Ascending aorta (tissue), 2 donors: ENCODE data around the gene MRPL2. TPM values are rescaled to one million over a fixed set of nuclear protein-coding genes. Genes with fewer than 3 reads are reported as not detected.
A peak's percentile ranks its signal among the peaks of the same experiment; 100 is the strongest.

Source experiments
- DNase-seq, 2 donors: peaks; one replicate each; pipeline ENCODE4 v3.0.0-alpha.2; 2019; ENCODE audit warnings: low spot score in 2 of 2
- H3K27ac ChIP-seq, 2 donors: fragments of 200-600 bp; sonication (generic); one replicate each; pipeline ENCODE4 v1.5.1; 2016 to 2017; ENCODE audit warnings: mild to moderate bottlenecking in 1 of 2
- H3K27me3 ChIP-seq: fragments of 200-600 bp; sonication (generic); one replicate; pipeline ENCODE4 v1.5.1; 2017
- H3K36me3 ChIP-seq, 2 donors: fragments of 200-600 bp; sonication (generic); one replicate each; pipeline ENCODE4 v1.5.1; 2016
- H3K4me1 ChIP-seq, 2 donors: fragments of 200-600 bp; sonication (generic); one replicate each; pipeline ENCODE4 v1.5.1; 2016 to 2017; ENCODE audit warnings: mild to moderate bottlenecking in 1 of 2
- H3K4me3 ChIP-seq, 2 donors: fragments of 200-600 bp; sonication (generic); one replicate each; pipeline ENCODE4 v1.5.1; 2016 to 2017; ENCODE audit warnings: mild to moderate bottlenecking in 1 of 2
- H3K9me3 ChIP-seq, 2 donors: fragments of 200-600 bp; sonication (generic); one replicate each; pipeline ENCODE4 v1.5.1; 2016
- intact Hi-C: fragments of 100-400 bp; cut with DNase I; formaldehyde crosslinking; loops from one replicate; pipeline ENCODE4 v1.15.1; 2023
- total RNA-seq: library from RNA; depleted of rRNA; stranded (reverse); fragments of >200 nt; gene quantifications from one replicate; pipeline ENCODE4 v1.1.0, GENCODE V29; 2016
- TF ChIP-seq, protein P1 (sequence below), 3 experiments: fragments of 200-600 bp in 2 of 3; fragments of 450-650 bp in 1 of 3; sonication (generic) in 2 of 3; IDR thresholded peaks; one replicate each; pipeline ENCODE4 v1.5.1; 2016 to 2019; ENCODE audit warnings: antibody characterized with exemption in 3 of 3, mild to moderate bottlenecking in 1 of 3, moderate library complexity in 1 of 3

The MRPL2 gene
- total RNA-seq, 1 donor from 2014 or later = 42.3 TPM

DNA sequence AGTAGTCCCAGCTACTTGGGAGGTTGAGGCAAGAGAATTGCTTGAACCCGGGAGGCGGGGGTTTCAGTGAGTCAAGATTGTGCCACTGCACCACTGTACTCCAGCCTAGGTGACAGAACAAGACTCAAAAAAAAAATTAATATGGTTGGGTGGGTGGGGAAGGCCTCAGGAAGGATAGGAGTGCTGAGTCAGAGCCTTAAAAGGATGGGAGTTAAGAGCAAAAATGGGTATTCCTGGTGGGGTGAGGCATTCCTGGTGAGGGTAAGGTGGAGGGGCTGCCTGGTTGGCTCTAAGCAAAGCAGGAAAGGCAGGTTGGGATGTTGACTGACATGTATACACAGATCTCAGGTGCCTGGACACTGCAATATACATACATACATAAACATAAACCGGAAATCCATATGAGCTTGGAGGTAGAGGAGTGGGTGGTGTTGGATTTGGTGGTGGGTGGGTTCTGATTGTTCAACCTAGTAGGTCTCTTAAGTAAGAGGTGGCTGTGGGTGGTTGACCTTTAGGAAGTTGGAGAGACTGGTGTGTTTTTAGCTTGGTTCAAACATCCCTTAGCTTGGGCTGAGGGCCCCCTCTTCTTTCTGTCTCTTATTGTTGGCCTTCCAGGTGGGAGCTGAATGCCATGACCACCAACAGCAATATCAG lies 39.1 kb downstream of the MRPL2 start:
- DNase-seq = no peak
- H3K36me3 ChIP-seq = peaks cover 34 to 35% of the 10 kb centered on the region in 2 donors
- H3K27me3 ChIP-seq = no peaks in the 10 kb centered on the region
- TF ChIP-seq, protein P1, sequence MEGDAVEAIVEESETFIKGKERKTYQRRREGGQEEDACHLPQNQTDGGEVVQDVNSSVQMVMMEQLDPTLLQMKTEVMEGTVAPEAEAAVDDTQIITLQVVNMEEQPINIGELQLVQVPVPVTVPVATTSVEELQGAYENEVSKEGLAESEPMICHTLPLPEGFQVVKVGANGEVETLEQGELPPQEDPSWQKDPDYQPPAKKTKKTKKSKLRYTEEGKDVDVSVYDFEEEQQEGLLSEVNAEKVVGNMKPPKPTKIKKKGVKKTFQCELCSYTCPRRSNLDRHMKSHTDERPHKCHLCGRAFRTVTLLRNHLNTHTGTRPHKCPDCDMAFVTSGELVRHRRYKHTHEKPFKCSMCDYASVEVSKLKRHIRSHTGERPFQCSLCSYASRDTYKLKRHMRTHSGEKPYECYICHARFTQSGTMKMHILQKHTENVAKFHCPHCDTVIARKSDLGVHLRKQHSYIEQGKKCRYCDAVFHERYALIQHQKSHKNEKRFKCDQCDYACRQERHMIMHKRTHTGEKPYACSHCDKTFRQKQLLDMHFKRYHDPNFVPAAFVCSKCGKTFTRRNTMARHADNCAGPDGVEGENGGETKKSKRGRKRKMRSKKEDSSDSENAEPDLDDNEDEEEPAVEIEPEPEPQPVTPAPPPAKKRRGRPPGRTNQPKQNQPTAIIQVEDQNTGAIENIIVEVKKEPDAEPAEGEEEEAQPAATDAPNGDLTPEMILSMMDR (IDR thresholded peaks at IDR 0.05) = no peak
- H3K4me3 ChIP-seq = no peak overlapping the region
- peaks cover 22 to 40% of the 10 kb centered on the region in 2 donors for H3K4me1 ChIP-seq
- intact Hi-C loops = no loop called here
- peak overlapping the region; percentile 79 to 95 for H3K27ac ChIP-seq
- H3K9me3 ChIP-seq = no peaks in the 10 kb centered on the region

DNA sequence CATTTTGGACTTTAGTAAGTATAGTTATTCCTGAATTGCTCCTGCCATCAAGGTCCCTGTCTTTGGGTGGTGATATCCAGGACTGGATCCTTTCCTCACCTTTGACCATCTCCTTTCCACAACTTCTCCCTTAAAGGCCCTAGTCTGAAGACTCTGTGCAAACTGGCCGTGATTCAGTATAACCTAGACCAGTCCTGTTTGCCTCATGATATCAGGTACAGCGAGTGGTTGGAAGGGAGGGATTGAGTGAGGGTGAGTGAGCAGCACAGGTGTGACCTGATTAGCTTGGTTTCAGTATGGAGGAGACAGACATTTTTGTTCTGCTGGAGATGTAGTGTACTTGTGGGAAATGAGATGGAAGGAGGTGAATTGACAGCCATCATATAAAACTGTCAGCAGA lies 40.1 kb downstream of the MRPL2 start:
- H3K36me3 ChIP-seq = peaks cover 25 to 27% of the 10 kb centered on the region in 2 donors
- TF ChIP-seq, protein P1 (IDR thresholded peaks at IDR 0.05) = no peak
- no peak overlapping the region for H3K4me3 ChIP-seq
- no peak for DNase-seq
- no peak overlapping the region for H3K27ac ChIP-seq
- H3K27me3 ChIP-seq = no peaks in the 10 kb centered on the region
- intact Hi-C loops = no loop called here
- no peaks in the 10 kb centered on the region for H3K9me3 ChIP-seq
- peaks cover 22 to 43% of the 10 kb centered on the region in 2 donors for H3K4me1 ChIP-seq

- H3K4me1 ChIP-seq = peaks cover 18 to 39% of the 10 kb centered on the region in 2 donors
These were observed 42.3 kb downstream of the MRPL2 start for GRCh38 chr6:43016943-43017334.

DNA sequence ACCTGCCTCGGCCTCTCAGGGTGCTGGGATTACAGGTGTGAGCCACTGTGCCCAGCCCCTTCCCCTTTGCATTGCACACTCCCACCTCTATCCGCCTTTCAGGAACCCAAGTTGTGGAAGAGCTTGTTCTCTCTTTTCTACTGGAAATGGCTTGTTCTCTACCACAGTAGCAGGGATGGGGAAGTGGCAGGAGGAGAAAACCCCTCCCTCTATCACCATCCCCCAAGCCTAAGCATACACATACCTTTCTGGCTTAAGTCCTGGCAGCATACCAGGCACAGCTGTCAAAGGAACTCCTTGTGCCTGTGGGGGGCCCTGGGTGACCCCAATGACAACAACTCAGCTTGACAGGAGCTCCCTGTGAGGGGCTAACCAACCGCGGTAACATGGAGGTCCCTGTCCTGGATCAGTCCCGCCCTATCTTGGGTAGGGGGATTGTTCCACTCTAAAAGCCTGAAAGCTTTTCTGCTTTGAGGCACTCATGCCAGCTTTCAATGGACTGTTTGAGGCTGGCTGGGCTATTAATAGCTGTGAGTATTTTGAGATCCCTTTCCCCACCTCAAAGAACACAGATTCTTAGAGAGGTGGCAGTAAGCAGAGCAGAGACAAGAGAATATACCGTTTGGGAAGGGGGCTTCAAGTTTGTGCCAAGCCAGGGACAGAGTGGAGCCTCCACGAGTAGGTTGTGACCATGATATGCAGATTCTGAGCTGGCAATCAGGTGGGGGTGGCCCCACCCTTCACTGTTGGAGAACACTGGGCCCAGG lies 42.9 kb downstream of the MRPL2 start:
- Histone ChIP-seq H3K27me3 (no peaks in the 10 kb centered on the region), H3K9me3 (no peaks in the 10 kb centered on the region), H3K4me3 (peak overlapping the region in 1 of 2 donors; percentile 76), H3K4me1 (peaks cover 18 to 39% of the 10 kb centered on the region in 2 donors), H3K27ac (peak overlapping the region; percentile 27 to 82), H3K36me3 (peaks cover 32 to 33% of the 10 kb centered on the region in 2 donors)
- DNase-seq = no peak
- TF ChIP-seq, protein P1 (IDR thresholded peaks at IDR 0.05) = no peak
- intact Hi-C loops = no loop called here

More at GRCh38 chr6:43016943-43017334, 42.3 kb downstream of the MRPL2 start:
- TF ChIP-seq, protein P1 (IDR thresholded peaks at IDR 0.05) = no peak
- intact Hi-C loops = no loop called here
- Histone ChIP-seq H3K9me3 (no peaks in the 10 kb centered on the region), H3K27me3 (no peaks in the 10 kb centered on the region), H3K36me3 (peaks cover 27 to 28% of the 10 kb centered on the region in 2 donors), H3K27ac (peak overlapping the region; percentile 27 to 82), H3K4me3 (peak overlapping the region in 1 of 2 donors; percentile 76)
- DNase-seq = no peak

DNA sequence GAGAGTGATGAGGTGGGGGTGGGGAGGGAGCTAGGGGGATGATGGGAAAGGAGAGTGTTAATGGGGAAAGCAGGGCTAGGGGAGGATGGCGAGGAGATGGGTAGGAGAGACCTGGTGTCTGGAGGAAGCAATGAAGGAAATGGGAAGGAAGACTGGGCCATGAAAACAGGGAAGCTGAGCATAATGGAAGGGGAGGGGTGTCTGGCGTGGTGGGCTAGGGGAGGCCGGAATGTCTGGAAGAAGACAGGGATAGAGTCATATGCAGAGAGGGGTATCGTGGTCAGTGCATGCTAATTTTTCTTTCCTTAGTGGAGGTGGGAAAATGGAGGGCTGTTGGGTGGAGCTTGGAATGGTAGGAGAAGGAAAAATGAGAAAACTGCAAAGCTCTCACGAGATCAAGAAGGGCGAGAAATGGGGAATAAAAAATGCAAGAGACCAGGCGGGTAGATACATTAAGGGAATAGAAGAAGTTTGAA lies 44.8 kb downstream of the MRPL2 start:
- peaks cover 47 to 49% of the 10 kb centered on the region in 2 donors for H3K36me3 ChIP-seq
- intact Hi-C loops = loop anchor here (1.0 to 5.0 kb wide), 7 partner anchors 36 to 158 kb away; partner anchors contain the start of genes CNPY3, KLC4, MRPL2 and PEX6
- DNase-seq = no peak
- TF ChIP-seq, protein P1 (IDR thresholded peaks at IDR 0.05) = no peak
- peak overlapping the region; percentile 76 to 81 for H3K4me3 ChIP-seq
- no peaks in the 10 kb centered on the region for H3K27me3 ChIP-seq
- H3K27ac ChIP-seq = peak overlapping the region; percentile 58 to 82
- H3K9me3 ChIP-seq = no peaks in the 10 kb centered on the region
- peaks cover 13 to 33% of the 10 kb centered on the region in 2 donors for H3K4me1 ChIP-seq
